Endothelial cell of umbilical vein (primary cell): ENCODE data around the gene NIPBL. TPM values are rescaled to one million over a fixed set of nuclear protein-coding genes. Genes with fewer than 3 reads are reported as not detected.

ENCODE experiments used
- BruUV-seq: library from RNA; stranded (reverse); fragments of 400-500 nt; replicated peaks from 2 replicates; lab custom pipeline; 2021; lab: Mats Ljungman, UMichigan
- CTCF ChIA-PET: fragments of 300-600, 350-600 bp; sonication (Branson Sonifier 250); formaldehyde crosslinking; loops from one replicate; lab custom pipeline; 2021; ENCODE audit warnings: antibody characterized with exemption, inconsistent platforms; lab: Charles Lee
- POLR2A ChIA-PET: fragments of 300-600, 350-600 bp; sonication (Branson Sonifier 250); formaldehyde crosslinking; loops from one replicate; lab custom pipeline; 2021; ENCODE audit warnings: antibody characterized with exemption, inconsistent platforms; lab: Charles Lee
- DNase-seq: peaks from one replicate; pipeline ENCODE4 v3.0.0-alpha.2; 2011; ENCODE audit warnings: low read depth, low spot score
- FAIRE-seq: peaks from 2 replicates; lab custom pipeline; 2011; peaks lifted over from hg19 to GRCh38; lab: Jason Lieb, UNC
- H2AFZ ChIP-seq: 2 replicates; pipeline ENCODE4 v1.6.0; 2012; ENCODE audit warnings: low read depth, low read length, control low read depth, inconsistent platforms
- H3K27ac ChIP-seq: 2 replicates; pipeline ENCODE4 v1.5.1; 2011; ENCODE audit warnings: low read depth, mild to moderate bottlenecking, control low read depth, low read length, moderate library complexity; ENCODE audit not compliant: insufficient read depth
- H3K27me3 ChIP-seq, 2 experiments: 2 replicates each; pipeline versions ENCODE4 v1.6.0 to v1.6.1; 2011; ENCODE audit warnings: low read length in 2 of 2, mixed read lengths in 1 of 2; ENCODE audit not compliant: control insufficient read depth in 2 of 2, insufficient read depth in 2 of 2
- H3K36me3 ChIP-seq, 2 experiments: 2 replicates in 1 of 2; 3 replicates in 1 of 2; pipeline ENCODE4 v1.5.1; 2011; ENCODE audit warnings: low read length in 2 of 2, mild to moderate bottlenecking in 1 of 2, moderate library complexity in 1 of 2; ENCODE audit not compliant: control insufficient read depth in 2 of 2, insufficient read depth in 2 of 2; ENCODE audit errors: extremely low read depth in 1 of 2
- H3K4me1 ChIP-seq: 3 replicates; pipeline ENCODE4 v1.5.1; 2011; ENCODE audit warnings: mild to moderate bottlenecking, low read length; ENCODE audit not compliant: control insufficient read depth, insufficient read depth; ENCODE audit errors: extremely low read depth
- H3K4me2 ChIP-seq: 2 replicates; pipeline ENCODE4 v1.6.1; 2011; ENCODE audit warnings: low read length, control low read depth, mixed read lengths; ENCODE audit not compliant: insufficient read depth
- H3K4me3 ChIP-seq, 3 experiments: fragments of 200-600 bp in 1 of 3; sonication (generic), shearing (Covaris generic) in 1 of 3; replicated peaks in 1 of 3; 2 replicates each; pipeline ENCODE4 v1.5.1; 2011 to 2016; ENCODE audit warnings: control low read depth in 3 of 3, low read length in 3 of 3, mild to moderate bottlenecking in 2 of 3, inconsistent platforms in 1 of 3, low read depth in 1 of 3, moderate library complexity in 1 of 3; ENCODE audit not compliant: insufficient read depth in 1 of 3
- H3K79me2 ChIP-seq: 2 replicates; pipeline ENCODE4 v1.6.0; 2012; ENCODE audit warnings: low read length, inconsistent platforms; ENCODE audit not compliant: control insufficient read depth, insufficient read depth
- H3K9ac ChIP-seq: replicated peaks from 2 replicates; pipeline ENCODE3; 2011; ENCODE audit warnings: low read length, control low read depth; ENCODE audit not compliant: insufficient read depth; ENCODE audit errors: extremely low read depth
- H3K9me1 ChIP-seq: replicated peaks from 3 replicates; pipeline ENCODE4 v1.6.0; 2011; ENCODE audit warnings: mild to moderate bottlenecking, low read length; ENCODE audit not compliant: control insufficient read depth, insufficient read depth; ENCODE audit errors: extremely low read depth
- H3K9me3 ChIP-seq: replicated peaks from 2 replicates; pipeline ENCODE4 v1.5.1; 2012; ENCODE audit warnings: low read length, inconsistent platforms; ENCODE audit not compliant: control insufficient read depth, insufficient read depth
- H4K20me1 ChIP-seq: replicated peaks from 2 replicates; pipeline ENCODE3; 2011; ENCODE audit warnings: mild to moderate bottlenecking, low read length; ENCODE audit not compliant: control insufficient read depth, insufficient read depth; ENCODE audit errors: extremely low read depth
- CTCF ChIP-seq, 2 donors: IDR thresholded peaks; 1 replicate in 1 of 2; 2 replicates in 1 of 2; pipeline ENCODE4 v1.5.1; 2011; ENCODE audit warnings: low read length in 2 of 2, mild to moderate bottlenecking in 2 of 2, moderate library complexity in 2 of 2, control low read depth in 1 of 2, inconsistent platforms in 1 of 2, low read depth in 1 of 2; ENCODE audit not compliant: insufficient read depth in 1 of 2; ENCODE audit errors: extremely low read depth in 1 of 2
- EZH2 ChIP-seq: IDR thresholded peaks from 2 replicates; pipeline ENCODE4 v1.6.1; 2012; ENCODE audit warnings: borderline replicate concordance, low read depth, mild to moderate bottlenecking, moderate library complexity, low read length, inconsistent platforms; ENCODE audit not compliant: severe bottlenecking
- FOS ChIP-seq: IDR thresholded peaks from 2 replicates; pipeline ENCODE4 v1.6.1; 2011; ENCODE audit warnings: mild to moderate bottlenecking, low read length, moderate library complexity, borderline replicate concordance; ENCODE audit not compliant: insufficient read depth
- GATA2 ChIP-seq: IDR thresholded peaks from 2 replicates; pipeline ENCODE4 v1.7.0; 2011; ENCODE audit warnings: low read depth, mild to moderate bottlenecking, moderate library complexity, mixed read lengths, low read length; ENCODE audit not compliant: insufficient read length, insufficient read depth
- JUN ChIP-seq: IDR thresholded peaks from 2 replicates; pipeline ENCODE4 v1.6.1; 2011; ENCODE audit warnings: borderline replicate concordance, low read depth; ENCODE audit not compliant: insufficient read length, insufficient read depth
- MAX ChIP-seq: IDR thresholded peaks from 2 replicates; pipeline ENCODE4 v1.6.1; 2011; ENCODE audit not compliant: insufficient read depth, insufficient read length
- MYC ChIP-seq: IDR thresholded peaks from one replicate; pipeline ENCODE4 v1.6.1; 2011; ENCODE audit warnings: mild to moderate bottlenecking, low read depth, low read length
- POLR2A ChIP-seq: IDR thresholded peaks from 2 replicates; pipeline ENCODE4 v1.6.1; 2012; ENCODE audit warnings: low read depth, mild to moderate bottlenecking, control low read depth, low read length
- POLR2AphosphoS5 ChIP-seq: IDR thresholded peaks from 2 replicates; pipeline ENCODE4 v1.6.1; 2012; ENCODE audit warnings: low read depth, mild to moderate bottlenecking, control low read depth, low read length, moderate library complexity; ENCODE audit not compliant: insufficient read depth
- dilution Hi-C: fragments of 300-500 bp; cut with MboI; formaldehyde crosslinking; loops from one replicate; pipeline ENCODE4 v1.15.0; 2019; ENCODE audit warnings: low sequenced_read_pairs; ENCODE audit not compliant: extremely low pct_ligation_motif_present
- intact Hi-C: fragments of 100-400 bp; cut with micrococcal nuclease; formaldehyde crosslinking; loops from one replicate; pipeline ENCODE4 v1.10.0; 2022
- polyA plus RNA-seq, 4 experiments: library from polyadenylated mRNA; depleted of rRNA in 3 of 4; stranded (reverse) in 3 of 4; unstranded in 1 of 4; fragments of >200 nt; gene quantifications; 2 replicates each; pipeline versions ENCODE4 v1.2.1 to v1.2.3, GENCODE V29; 2011 to 2012; ENCODE audit warnings: missing spikeins in 1 of 4
- total RNA-seq: library from RNA; stranded (reverse); gene quantifications from 2 replicates; pipeline ENCODE4 v1.2.3, GENCODE V29; 2021

The NIPBL gene
- total and polyA plus RNA-seq, 2 donors (not counting 3 experiments of a cell fraction or from before 2014, with no cell fraction given): 15.5 to 50.7 TPM

GRCh38 chr5:36841677-36842076, 34.9 kb upstream of the NIPBL start:
- BruUV-seq: no TSS peak
- Histone ChIP-seq H2AFZ (no peak overlapping the region), H3K9ac (no peak overlapping the region), H3K27me3 (peaks cover 11 to 14% of the 10 kb centered on the region in 2 experiments), H3K27ac (no peak overlapping the region), H3K79me2 (no peaks in the 10 kb centered on the region), H3K9me3 (no peaks in the 10 kb centered on the region), H4K20me1 (no peaks in the 10 kb centered on the region), H3K4me1 (no peaks in the 10 kb centered on the region), H3K4me3 (no peak overlapping the region), H3K9me1 (no peaks in the 10 kb centered on the region), H3K4me2 (no peak overlapping the region), H3K36me3 (no peaks in the 10 kb centered on the region)
- CTCF ChIA-PET: interaction anchor here (0.8 to 1.7 kb wide), 3 partner anchors 13 to 164 kb away, joined by 3 to 4 read pairs (median 3); no protein-coding TSS in a partner anchor
- dilution Hi-C loops: no loop called here
- TF ChIP-seq MAX (no peak), MYC (no peak), JUN (no peak), CTCF (IDR thresholded peaks at IDR 0.05; ENCODE audit: extremely low read depth in 1 of 2, insufficient read depth in 1 of 2, low read depth in 1 of 2, low read length in 2 of 2) (no peak), FOS (no peak), EZH2 (no peak), GATA2 (no peak), POLR2A (no peak), POLR2AphosphoS5 (no peak)
- POLR2A ChIA-PET: no interaction called here
- DNase-seq (no peak), FAIRE-seq (no peak)
- intact Hi-C loops: no loop called here
